ENCODE measurements around the gene BEND6. TPM values are rescaled to one million over a fixed set of nuclear protein-coding genes. Genes with fewer than 3 reads are reported as not detected.

The BEND6 gene
- total and polyA plus RNA-seq, 10 of the 15 experiments (the other 5 are each of a cell fraction or from before 2014, with no cell fraction given), result 0.79 to 2.8 (median 1.6) TPM

- TF ChIP-seq CTCF (IDR thresholded peaks at IDR 0.05 in 2 of 3, conservative IDR thresholded peaks at IDR 0.05 in 1 of 3; ENCODE audit: control insufficient read depth in 2 of 3, extremely low read depth in 1 of 3, insufficient read depth in 1 of 3, low read depth in 3 of 3, low read length in 3 of 3), result peak; percentile 75 to 90 (median 80)
- no peak for TF ChIP-seq TARDBP (IDR thresholded peaks at IDR 0.05; ENCODE audit: borderline replicate concordance)
- TF ChIP-seq SMARCA5 (IDR thresholded peaks at IDR 0.05), result peak; percentile 97
- no peak for TF ChIP-seq MAX (IDR thresholded peaks at IDR 0.05; ENCODE audit: low read depth, low read length)
- TF ChIP-seq ZNF592 (IDR thresholded peaks at IDR 0.05), result peak; percentile 40; the same call in 1 of the 2 replicates
- peak; percentile 31; the same call in 1 of the 2 replicates for TF ChIP-seq NFIC (IDR thresholded peaks at IDR 0.05; ENCODE audit: low read depth, low read length)
- no peak for TF ChIP-seq POLR2AphosphoS2 (IDR thresholded peaks at IDR 0.05; ENCODE audit: low read depth, low read length)
- TF ChIP-seq CBX3 (IDR thresholded peaks at IDR 0.05; ENCODE audit: borderline replicate concordance, low read depth), result no peak
- peak; percentile 54 for TF ChIP-seq ZNF217 (IDR thresholded peaks at IDR 0.05)
- no peak for TF ChIP-seq USF2 (IDR thresholded peaks at IDR 0.05; ENCODE audit: borderline replicate concordance, low read depth, low read length)
- peak; percentile 23; the same call in 1 of the 2 replicates for TF ChIP-seq ATF7 (IDR thresholded peaks at IDR 0.05; ENCODE audit: low read depth)
- TF ChIP-seq ELK1 (IDR thresholded peaks at IDR 0.05; ENCODE audit: low read depth, low read length), result peak; percentile 47; the same call in 1 of the 2 replicates
- TF ChIP-seq MTA2 (IDR thresholded peaks at IDR 0.05; ENCODE audit: low read depth), result 0 out of 2 replicates have a peak, but pooled peaks have one; percentile 18
- TF ChIP-seq RAD21 (IDR thresholded peaks at IDR 0.05; ENCODE audit: insufficient read depth, low read depth, low read length), result peak; percentile 62
- no peak for TF ChIP-seq PRDM15 (CRISPR knock-in tag; IDR thresholded peaks at IDR 0.05)
These were observed 556 bp downstream of the BEND6 start (continued) for GRCh38 chr6:56955171-56956155.
